GM12801 (cell line): ENCODE data around the gene BCAR3.

Source experiments
- TF ChIP-seq, protein P1 (sequence below): IDR thresholded peaks from one replicate; pipeline ENCODE4 v1.5.1; 2011; ENCODE audit warnings: control low read depth; ENCODE audit not compliant: insufficient read length; ENCODE audit errors: extremely low read depth

The BCAR3 gene

DNA sequence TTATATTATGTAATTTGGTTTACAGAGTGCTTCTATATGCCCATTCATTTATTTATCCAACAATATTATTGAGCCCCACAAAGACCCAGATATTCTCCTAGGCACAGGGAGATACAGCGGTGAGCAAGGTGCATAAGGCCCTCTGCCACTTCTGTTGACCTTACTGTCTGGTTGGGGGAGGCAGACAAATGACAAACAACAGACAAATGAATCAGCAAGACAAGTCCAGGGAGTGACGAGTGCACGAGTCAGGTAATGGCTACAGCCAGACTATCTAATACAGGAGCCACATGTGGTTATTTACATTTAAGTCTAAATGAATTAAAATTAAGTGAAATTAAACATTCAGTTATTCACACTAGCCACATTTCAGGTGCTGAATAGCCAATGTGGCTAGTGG, 22.0 kb upstream of the BCAR3 start:
- TF ChIP-seq, protein P1, sequence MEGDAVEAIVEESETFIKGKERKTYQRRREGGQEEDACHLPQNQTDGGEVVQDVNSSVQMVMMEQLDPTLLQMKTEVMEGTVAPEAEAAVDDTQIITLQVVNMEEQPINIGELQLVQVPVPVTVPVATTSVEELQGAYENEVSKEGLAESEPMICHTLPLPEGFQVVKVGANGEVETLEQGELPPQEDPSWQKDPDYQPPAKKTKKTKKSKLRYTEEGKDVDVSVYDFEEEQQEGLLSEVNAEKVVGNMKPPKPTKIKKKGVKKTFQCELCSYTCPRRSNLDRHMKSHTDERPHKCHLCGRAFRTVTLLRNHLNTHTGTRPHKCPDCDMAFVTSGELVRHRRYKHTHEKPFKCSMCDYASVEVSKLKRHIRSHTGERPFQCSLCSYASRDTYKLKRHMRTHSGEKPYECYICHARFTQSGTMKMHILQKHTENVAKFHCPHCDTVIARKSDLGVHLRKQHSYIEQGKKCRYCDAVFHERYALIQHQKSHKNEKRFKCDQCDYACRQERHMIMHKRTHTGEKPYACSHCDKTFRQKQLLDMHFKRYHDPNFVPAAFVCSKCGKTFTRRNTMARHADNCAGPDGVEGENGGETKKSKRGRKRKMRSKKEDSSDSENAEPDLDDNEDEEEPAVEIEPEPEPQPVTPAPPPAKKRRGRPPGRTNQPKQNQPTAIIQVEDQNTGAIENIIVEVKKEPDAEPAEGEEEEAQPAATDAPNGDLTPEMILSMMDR = no peak

DNA sequence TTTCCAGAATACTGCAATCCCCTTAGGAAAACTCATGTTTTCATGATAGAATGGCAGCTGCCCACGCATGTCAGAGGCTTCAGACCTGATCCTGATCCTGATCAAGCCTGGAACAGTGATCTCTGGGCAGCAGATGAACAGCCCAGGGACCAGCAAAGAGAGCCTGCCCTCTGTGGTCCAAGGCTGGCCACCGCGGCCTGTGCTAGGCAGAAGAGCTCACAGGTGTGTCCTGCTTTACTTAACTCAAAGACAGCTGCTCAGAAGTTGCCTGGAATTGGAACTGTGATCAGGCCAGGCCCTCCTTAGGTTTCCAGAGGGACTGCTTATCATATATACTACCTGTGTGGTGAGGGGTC, 21.2 kb upstream of the BCAR3 start:
- TF ChIP-seq, protein P1 = no peak

DNA sequence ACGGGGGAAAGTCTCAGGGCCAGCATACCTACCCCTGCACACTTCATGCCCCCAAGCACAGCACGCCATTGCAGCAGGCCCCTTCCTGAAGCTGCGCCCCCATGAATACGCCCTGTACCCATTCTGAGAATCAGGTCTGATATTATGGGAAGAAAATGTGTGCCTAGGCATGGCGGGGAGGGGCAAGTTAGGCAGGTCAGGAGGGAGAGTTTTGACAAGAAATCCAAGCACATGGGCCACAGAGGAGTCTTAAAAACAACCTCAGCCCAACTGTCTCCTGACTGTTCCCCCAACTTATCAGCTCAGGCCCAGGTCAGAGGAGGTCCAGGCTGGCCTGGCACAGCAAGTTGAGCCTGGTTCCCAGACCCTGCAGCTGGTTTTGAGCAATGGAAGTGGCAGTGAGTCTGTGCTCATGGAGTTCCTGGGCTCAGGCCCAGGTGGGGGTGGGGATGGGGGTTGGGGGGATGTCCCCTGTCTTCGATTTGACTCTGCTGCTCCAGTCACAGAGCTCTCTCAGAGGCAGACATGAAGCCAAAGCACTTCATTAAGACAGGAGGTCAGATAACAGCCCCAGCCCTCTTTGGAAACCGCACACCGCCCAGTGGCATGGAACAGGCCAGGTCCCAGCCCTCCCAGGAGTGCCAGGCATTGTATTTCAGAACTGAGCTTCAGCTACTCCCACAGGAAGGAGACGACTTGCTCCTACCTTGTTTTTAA, 20.6 kb upstream of the BCAR3 start:
- TF ChIP-seq, protein P1 = no peak

DNA sequence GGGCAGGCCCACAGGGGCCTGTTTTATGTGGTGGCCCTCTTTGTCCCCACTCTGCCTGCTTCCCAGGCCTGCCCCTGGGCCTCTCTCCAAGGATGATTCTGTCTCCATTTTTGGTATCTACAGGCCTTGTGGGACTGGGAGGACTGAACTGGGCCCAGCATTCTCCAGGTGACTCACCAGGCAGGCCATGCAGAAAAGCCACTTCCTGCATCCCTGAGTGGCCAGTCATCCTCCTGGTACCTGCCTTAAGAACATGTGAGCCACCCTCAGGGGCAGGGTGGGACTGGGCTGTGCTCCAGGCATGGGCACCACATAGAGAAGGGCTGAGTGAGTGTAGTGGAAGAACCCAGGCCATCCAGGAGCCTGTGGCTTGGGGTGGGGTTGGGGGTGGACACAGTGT, 20.0 kb upstream of the BCAR3 start:
- TF ChIP-seq, protein P1 = no peak

DNA sequence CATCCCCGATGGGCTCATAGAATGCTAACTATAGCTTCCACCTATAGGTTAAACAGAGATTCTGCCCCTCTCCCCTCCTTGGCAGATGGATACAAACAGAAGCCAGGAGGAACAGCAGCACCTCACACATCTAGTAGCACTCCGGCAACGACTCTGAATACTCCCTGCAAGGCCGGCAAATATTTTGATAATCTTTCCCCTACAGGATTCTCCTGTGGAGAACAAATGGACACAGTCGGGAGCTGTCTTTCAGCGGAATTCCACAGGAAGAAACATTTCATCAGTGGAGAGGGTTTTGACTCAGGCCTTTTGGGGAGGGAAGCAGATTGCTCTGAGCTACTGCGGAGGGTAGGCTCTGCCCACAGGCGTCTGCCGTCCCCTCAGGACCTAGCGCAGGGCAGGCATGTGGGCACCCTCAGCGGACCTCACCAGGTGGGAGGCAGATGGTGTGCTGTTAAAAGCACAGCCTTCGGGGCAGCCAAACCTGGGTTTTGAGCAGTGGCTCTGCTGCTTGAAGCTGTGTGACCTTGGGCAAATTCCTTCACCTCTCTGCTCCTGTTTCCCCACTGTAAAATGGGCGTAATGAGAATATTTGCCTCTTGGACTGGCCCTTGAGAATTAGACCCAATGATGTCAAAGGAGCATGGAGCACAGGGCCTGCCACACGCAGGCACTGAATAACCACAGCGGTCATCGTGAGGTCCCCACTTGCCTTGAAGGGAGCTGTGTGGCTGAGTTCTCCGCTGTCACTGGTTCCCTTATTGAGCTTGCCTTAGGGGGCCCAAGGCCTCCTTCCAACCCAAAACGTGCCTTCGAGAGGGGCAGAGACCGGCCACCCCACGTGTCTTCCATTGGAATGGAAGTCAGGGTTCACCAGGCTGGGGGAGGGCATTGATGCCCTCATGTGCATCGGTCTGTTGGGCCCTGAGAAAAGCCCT, 19.2 kb upstream of the BCAR3 start:
- TF ChIP-seq, protein P1 = no peak

DNA sequence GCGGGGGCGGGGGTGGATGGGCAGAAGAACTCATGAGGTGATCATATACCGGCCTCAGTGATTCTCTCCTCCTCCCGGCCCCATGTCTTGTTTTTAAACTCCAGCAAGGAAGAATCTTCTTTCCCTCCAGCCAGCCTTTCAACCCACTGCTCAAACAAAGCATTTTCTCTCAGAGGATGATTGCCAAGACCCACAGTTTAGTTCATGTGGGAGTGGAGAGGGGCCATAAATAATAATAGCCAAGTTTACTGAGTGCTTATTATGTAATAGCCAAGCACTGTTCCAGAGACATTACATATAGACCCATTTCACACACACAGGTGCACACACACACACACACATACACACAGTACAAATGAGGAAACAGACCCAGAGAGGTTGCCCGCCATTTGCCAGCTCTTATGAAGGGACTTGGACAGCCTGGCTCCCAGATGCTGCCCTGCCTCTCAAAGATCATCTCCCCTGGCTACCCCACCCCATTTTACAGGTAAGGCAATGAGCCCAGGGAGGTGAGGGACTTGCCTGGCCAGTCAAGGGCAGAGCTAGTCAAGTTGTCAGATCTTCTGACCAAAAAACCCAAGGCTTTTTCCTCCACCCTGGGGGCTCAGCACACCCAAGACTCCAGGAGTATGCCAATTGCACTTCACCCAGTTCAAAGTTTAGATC, 18.0 kb upstream of the BCAR3 start:
- TF ChIP-seq, protein P1 = no peak

DNA sequence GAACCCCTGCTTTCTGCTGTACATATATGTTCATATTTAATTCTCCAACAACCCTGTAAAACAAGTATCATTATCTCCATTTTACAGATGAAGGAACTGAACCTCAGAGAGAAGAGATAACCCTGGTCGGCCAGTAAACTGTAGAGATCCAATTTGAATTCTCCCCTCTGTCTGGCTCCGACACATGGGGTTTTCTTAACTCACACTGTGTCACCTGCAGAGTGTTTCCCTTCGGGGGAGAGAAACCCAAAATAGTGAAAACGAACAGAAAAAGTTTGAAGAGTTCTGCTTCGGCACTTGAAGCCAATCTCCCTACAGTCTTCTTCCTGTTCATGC, 17.4 kb upstream of the BCAR3 start:
- TF ChIP-seq, protein P1 = no peak
